WTC11 (cell line): ENCODE results near the gene VEZT. TPM values are rescaled to one million over a fixed set of nuclear protein-coding genes. Genes with fewer than 3 reads are reported as not detected.

ENCODE experiments used
- ATAC-seq: fragments of 200-7000 bp; cut with Tn5 transposase; 2 replicates; pipeline ENCODE4 v1.10.0; 2021; ENCODE audit warnings: mild to moderate bottlenecking, moderate library complexity
- CTCF ChIA-PET: fragments of 300-600 bp; sonication (Branson Sonifier 250); formaldehyde crosslinking; loops from one replicate; lab custom pipeline; 2021; ENCODE audit warnings: antibody characterized with exemption; lab: Charles Lee
- POLR2A ChIA-PET: fragments of 350-600 bp; sonication (Branson Sonifier 250); formaldehyde crosslinking; loops from one replicate; lab custom pipeline; 2021; ENCODE audit warnings: antibody characterized with exemption; lab: Charles Lee
- DNase-seq: peaks from one replicate; pipeline ENCODE4 v3.0.0; 2021; ENCODE audit warnings: low spot score
- H3K27ac Mint-ChIP-seq: 2 replicates; pipeline ENCODE4 v1.8.0; 2021; ENCODE audit warnings: mixed read lengths
- H3K27me3 Mint-ChIP-seq: 2 replicates; pipeline ENCODE4 v1.8.0; 2021; ENCODE audit warnings: low read depth, mild to moderate bottlenecking, moderate library complexity, mixed read lengths
- H3K36me3 Mint-ChIP-seq: 2 replicates; pipeline ENCODE4 v1.8.0; 2021; ENCODE audit warnings: mixed read lengths
- H3K4me1 Mint-ChIP-seq: 2 replicates; pipeline ENCODE4 v1.8.0; 2022; ENCODE audit warnings: mixed read lengths
- H3K4me3 Mint-ChIP-seq: 2 replicates; pipeline ENCODE4 v1.8.0; 2021; ENCODE audit warnings: mild to moderate bottlenecking, moderate library complexity, mixed read lengths
- H3K9me3 Mint-ChIP-seq: 2 replicates; pipeline ENCODE4 v1.8.0; 2021; ENCODE audit warnings: mixed read lengths
- ATF1 ChIP-seq: sonication (generic); formaldehyde crosslinking; IDR thresholded peaks from 2 replicates; pipeline ENCODE4 v1.8.1; 2023; ENCODE audit warnings: mild to moderate bottlenecking, moderate library complexity, missing genetic modification reagents
- E2F4 ChIP-seq: sonication (generic); formaldehyde crosslinking; IDR thresholded peaks from 2 replicates; pipeline ENCODE4 v1.8.1; 2022; ENCODE audit warnings: low read depth, mild to moderate bottlenecking, moderate library complexity, missing genetic modification reagents, borderline replicate concordance
- ERG ChIP-seq: fragments of 250-450 bp; sonication (Bioruptor Pico); IDR thresholded peaks from 2 replicates; pipeline ENCODE4 v1.8.0; 2021; ENCODE audit warnings: mild to moderate bottlenecking
- FOXJ3 ChIP-seq: sonication (generic); formaldehyde crosslinking; IDR thresholded peaks from 2 replicates; pipeline ENCODE4 v1.9.0; 2021; ENCODE audit warnings: missing genetic modification reagents, mild to moderate bottlenecking, borderline replicate concordance
- GABPB1 ChIP-seq: sonication (generic); formaldehyde crosslinking; IDR thresholded peaks from 2 replicates; pipeline ENCODE4 v1.8.1; 2023; ENCODE audit warnings: mild to moderate bottlenecking, missing genetic modification reagents
- JAZF1 ChIP-seq: fragments of 250-450 bp; sonication (Bioruptor Pico); IDR thresholded peaks from 2 replicates; pipeline ENCODE4 v1.9.0; 2021; ENCODE audit warnings: moderate library complexity, mild to moderate bottlenecking, inconsistent platforms
- MYBL2 ChIP-seq: sonication (generic); formaldehyde crosslinking; IDR thresholded peaks from 2 replicates; pipeline ENCODE4 v1.8.1; 2023; ENCODE audit warnings: mild to moderate bottlenecking, moderate library complexity, missing genetic modification reagents
- SMAD4 ChIP-seq: sonication (generic); formaldehyde crosslinking; IDR thresholded peaks from 2 replicates; pipeline ENCODE4 v1.8.0; 2022; ENCODE audit warnings: mild to moderate bottlenecking, missing genetic modification reagents
- ZNF121 ChIP-seq: sonication (generic); formaldehyde crosslinking; IDR thresholded peaks from 2 replicates; pipeline ENCODE4 v1.8.0; 2023; ENCODE audit warnings: missing genetic modification reagents
- ZNF423 ChIP-seq: fragments of 250-450 bp; sonication (Bioruptor Pico); IDR thresholded peaks from 2 replicates; pipeline ENCODE4 v2.1.2; 2022; ENCODE audit warnings: mild to moderate bottlenecking, moderate library complexity
- ZNF532 ChIP-seq: fragments of 250-450 bp; sonication (Bioruptor Pico); IDR thresholded peaks from 2 replicates; pipeline ENCODE4 v1.9.0; 2021; ENCODE audit warnings: mild to moderate bottlenecking, borderline replicate concordance
- total RNA-seq: library from RNA; stranded (reverse); gene quantifications from 3 replicates; pipeline ENCODE4 v1.2.3, GENCODE V29; 2021
- TF ChIP-seq, protein P1 (sequence below): fragments of 250-450 bp; sonication (Bioruptor Pico); IDR thresholded peaks from 2 replicates; pipeline ENCODE4 v2.1.2; 2022; ENCODE audit warnings: mild to moderate bottlenecking, moderate library complexity
- TF ChIP-seq, protein P2 (sequence below): fragments of 250-450 bp; sonication (Bioruptor Pico); IDR thresholded peaks from 2 replicates; pipeline ENCODE4 v1.9.0; 2021; ENCODE audit warnings: moderate library complexity, mild to moderate bottlenecking, inconsistent platforms, borderline replicate concordance
- TF ChIP-seq, protein P3 (sequence below): fragments of 200-600 bp; IDR thresholded peaks from 2 replicates; pipeline ENCODE4 v1.8.0; 2022; ENCODE audit warnings: antibody characterized with exemption
- TF ChIP-seq, protein P4 (sequence below): fragments of 250-450 bp; sonication (Bioruptor Pico); IDR thresholded peaks from 2 replicates; pipeline ENCODE4 v1.9.0; 2021; ENCODE audit warnings: mild to moderate bottlenecking
- TF ChIP-seq, protein P5 (sequence below): sonication (generic); formaldehyde crosslinking; IDR thresholded peaks from 2 replicates; pipeline ENCODE4 v1.8.1; 2023; ENCODE audit warnings: mild to moderate bottlenecking, missing genetic modification reagents, moderate library complexity

The VEZT gene
- total RNA-seq, 1 experiment from 2014 or later: 54.5 TPM

GRCh38 chr12:95177201-95177768, 40.3 kb upstream of the VEZT start (continued):
- TF ChIP-seq, protein P1, sequence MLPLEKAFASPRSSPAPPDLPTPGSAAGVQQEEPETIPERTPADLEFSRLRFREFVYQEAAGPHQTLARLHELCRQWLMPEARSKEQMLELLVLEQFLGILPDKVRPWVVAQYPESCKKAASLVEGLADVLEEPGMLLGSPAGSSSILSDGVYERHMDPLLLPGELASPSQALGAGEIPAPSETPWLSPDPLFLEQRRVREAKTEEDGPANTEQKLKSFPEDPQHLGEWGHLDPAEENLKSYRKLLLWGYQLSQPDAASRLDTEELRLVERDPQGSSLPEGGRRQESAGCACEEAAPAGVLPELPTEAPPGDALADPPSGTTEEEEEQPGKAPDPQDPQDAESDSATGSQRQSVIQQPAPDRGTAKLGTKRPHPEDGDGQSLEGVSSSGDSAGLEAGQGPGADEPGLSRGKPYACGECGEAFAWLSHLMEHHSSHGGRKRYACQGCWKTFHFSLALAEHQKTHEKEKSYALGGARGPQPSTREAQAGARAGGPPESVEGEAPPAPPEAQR: no peak
- TF ChIP-seq ZNF121 (CRISPR knock-in tag): no peak
- no peak for TF ChIP-seq ATF1 (CRISPR knock-in tag)

- ATAC-seq: no peak
- Mint-ChIP-seq H3K27ac (no peak overlapping the region), H3K4me3 (no peak overlapping the region)
These were observed 39.5 kb upstream of the VEZT start for GRCh38 chr12:95178136-95178535.

GRCh38 chr12:95179011-95179410, 38.6 kb upstream of the VEZT start:
- Mint-ChIP-seq H3K27ac (no peak overlapping the region), H3K36me3 (no peaks in the 10 kb centered on the region), H3K4me3 (no peak overlapping the region), H3K27me3 (no peaks in the 10 kb centered on the region), H3K4me1 (peaks cover 18% of the 10 kb centered on the region), H3K9me3 (no peaks in the 10 kb centered on the region)
- ChIA-PET POLR2A (no interaction called here), CTCF (no interaction called here)
- DNase-seq (no peak), ATAC-seq (no peak)
- TF ChIP-seq E2F4 (CRISPR knock-in tag): no peak

More at GRCh38 chr12:95178136-95178535, 39.5 kb upstream of the VEZT start:
- DNase-seq: no peak
- H3K27me3 Mint-ChIP-seq: no peaks in the 10 kb centered on the region
- peaks cover 15% of the 10 kb centered on the region for H3K4me1 Mint-ChIP-seq
- TF ChIP-seq JAZF1 (CRISPR knock-in tag) (no peak), ERG (CRISPR knock-in tag) (no peak), FOXJ3 (CRISPR knock-in tag) (no peak), ATF1 (CRISPR knock-in tag) (no peak), GABPB1 (CRISPR knock-in tag) (no peak)
- TF ChIP-seq, protein P2, sequence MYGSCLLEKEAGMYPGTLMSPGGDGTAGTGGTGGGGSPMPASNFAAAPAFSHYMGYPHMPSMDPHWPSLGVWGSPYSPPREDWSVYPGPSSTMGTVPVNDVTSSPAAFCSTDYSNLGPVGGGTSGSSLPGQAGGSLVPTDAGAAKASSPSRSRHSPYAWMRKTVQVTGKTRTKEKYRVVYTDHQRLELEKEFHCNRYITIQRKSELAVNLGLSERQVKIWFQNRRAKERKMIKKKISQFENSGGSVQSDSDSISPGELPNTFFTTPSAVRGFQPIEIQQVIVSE (CRISPR knock-in tag): no peak
- TF ChIP-seq, protein P3, sequence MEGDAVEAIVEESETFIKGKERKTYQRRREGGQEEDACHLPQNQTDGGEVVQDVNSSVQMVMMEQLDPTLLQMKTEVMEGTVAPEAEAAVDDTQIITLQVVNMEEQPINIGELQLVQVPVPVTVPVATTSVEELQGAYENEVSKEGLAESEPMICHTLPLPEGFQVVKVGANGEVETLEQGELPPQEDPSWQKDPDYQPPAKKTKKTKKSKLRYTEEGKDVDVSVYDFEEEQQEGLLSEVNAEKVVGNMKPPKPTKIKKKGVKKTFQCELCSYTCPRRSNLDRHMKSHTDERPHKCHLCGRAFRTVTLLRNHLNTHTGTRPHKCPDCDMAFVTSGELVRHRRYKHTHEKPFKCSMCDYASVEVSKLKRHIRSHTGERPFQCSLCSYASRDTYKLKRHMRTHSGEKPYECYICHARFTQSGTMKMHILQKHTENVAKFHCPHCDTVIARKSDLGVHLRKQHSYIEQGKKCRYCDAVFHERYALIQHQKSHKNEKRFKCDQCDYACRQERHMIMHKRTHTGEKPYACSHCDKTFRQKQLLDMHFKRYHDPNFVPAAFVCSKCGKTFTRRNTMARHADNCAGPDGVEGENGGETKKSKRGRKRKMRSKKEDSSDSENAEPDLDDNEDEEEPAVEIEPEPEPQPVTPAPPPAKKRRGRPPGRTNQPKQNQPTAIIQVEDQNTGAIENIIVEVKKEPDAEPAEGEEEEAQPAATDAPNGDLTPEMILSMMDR: no peak
- TF ChIP-seq, protein P4, sequence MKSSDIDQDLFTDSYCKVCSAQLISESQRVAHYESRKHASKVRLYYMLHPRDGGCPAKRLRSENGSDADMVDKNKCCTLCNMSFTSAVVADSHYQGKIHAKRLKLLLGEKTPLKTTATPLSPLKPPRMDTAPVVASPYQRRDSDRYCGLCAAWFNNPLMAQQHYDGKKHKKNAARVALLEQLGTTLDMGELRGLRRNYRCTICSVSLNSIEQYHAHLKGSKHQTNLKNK: no peak
- ChIA-PET POLR2A (no interaction called here), CTCF (no interaction called here)
- H3K36me3 Mint-ChIP-seq: no peaks in the 10 kb centered on the region
- H3K9me3 Mint-ChIP-seq: no peaks in the 10 kb centered on the region

DNA sequence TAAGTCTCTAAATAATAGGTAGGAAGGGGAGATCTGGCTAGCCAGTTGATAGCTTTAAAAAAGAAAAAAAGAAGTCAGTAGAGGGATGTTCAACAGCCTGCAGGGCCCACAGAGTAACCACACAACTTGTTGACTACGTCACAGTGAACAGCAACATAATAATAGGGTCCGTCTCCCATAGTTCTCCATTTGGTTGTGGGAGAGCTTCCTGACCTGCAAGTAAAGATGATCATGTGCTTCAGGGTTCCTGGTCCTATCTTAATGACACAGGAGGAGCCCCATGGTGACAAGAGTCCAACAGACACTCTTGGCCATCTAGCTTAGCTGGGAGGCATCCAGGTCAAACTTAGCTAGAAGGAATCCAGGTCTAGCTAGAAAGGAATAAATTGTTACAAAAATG, 36.5 kb upstream of the VEZT start:
- ChIA-PET POLR2A (no interaction called here), CTCF (no interaction called here)
- Mint-ChIP-seq H3K4me1 (peaks cover 13% of the 10 kb centered on the region), H3K27me3 (no peaks in the 10 kb centered on the region), H3K36me3 (peaks cover 4% of the 10 kb centered on the region; the same call in 1 of the 2 replicates), H3K27ac (no peak overlapping the region), H3K9me3 (no peaks in the 10 kb centered on the region), H3K4me3 (no peak overlapping the region)
- DNase-seq: no peak
- no peak for ATAC-seq
- TF ChIP-seq ZNF423 (CRISPR knock-in tag) (no peak), ZNF532 (no peak), SMAD4 (CRISPR knock-in tag) (no peak), MYBL2 (CRISPR knock-in tag) (no peak)
- TF ChIP-seq, protein P5, sequence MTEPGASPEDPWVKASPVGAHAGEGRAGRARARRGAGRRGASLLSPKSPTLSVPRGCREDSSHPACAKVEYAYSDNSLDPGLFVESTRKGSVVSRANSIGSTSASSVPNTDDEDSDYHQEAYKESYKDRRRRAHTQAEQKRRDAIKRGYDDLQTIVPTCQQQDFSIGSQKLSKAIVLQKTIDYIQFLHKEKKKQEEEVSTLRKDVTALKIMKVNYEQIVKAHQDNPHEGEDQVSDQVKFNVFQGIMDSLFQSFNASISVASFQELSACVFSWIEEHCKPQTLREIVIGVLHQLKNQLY (CRISPR knock-in tag): no peak
- TF ChIP-seq, protein P4: no peak
